Progenitor cell of endocrine pancreas (in vitro differentiated cells): ENCODE data around the gene POT1. TPM values are rescaled to one million over a fixed set of nuclear protein-coding genes. Genes with fewer than 3 reads are reported as not detected.

Experiments
- DNase-seq: peaks from one replicate; pipeline ENCODE4 v3.0.0; 2021; ENCODE audit warnings: low spot score; ENCODE audit not compliant: unreplicated experiment
- H3K27ac Mint-ChIP-seq: 2 replicates; pipeline ENCODE4 v1.8.0; 2021; ENCODE audit warnings: mild to moderate bottlenecking, moderate library complexity, mixed read lengths
- H3K27me3 Mint-ChIP-seq: 2 replicates; pipeline ENCODE4 v1.8.0; 2021; ENCODE audit warnings: mixed read lengths
- H3K36me3 Mint-ChIP-seq: 2 replicates; pipeline ENCODE4 v1.8.0; 2022; ENCODE audit warnings: mixed read lengths; ENCODE audit not compliant: insufficient read depth
- H3K4me1 Mint-ChIP-seq: 2 replicates; pipeline ENCODE4 v1.8.0; 2021; ENCODE audit warnings: low read depth, mixed read lengths
- H3K4me3 Mint-ChIP-seq: 2 replicates; pipeline ENCODE4 v1.8.0; 2021; ENCODE audit warnings: low read depth, mild to moderate bottlenecking, moderate library complexity, mixed read lengths
- H3K9me3 Mint-ChIP-seq: 2 replicates; pipeline ENCODE4 v1.8.0; 2021; ENCODE audit warnings: low read depth, mixed read lengths
- total RNA-seq: library from RNA; stranded (reverse); gene quantifications from 2 replicates; pipeline ENCODE4 v1.2.1, GENCODE V29; 2021
- TF ChIP-seq, protein P1 (sequence below): fragments of 200-600 bp; sonication (generic); IDR thresholded peaks from one replicate; pipeline ENCODE4 v1.5.0; 2021; ENCODE audit warnings: antibody characterized with exemption, mild to moderate bottlenecking; ENCODE audit not compliant: unreplicated experiment

The POT1 gene
- total RNA-seq, 1 donor from 2014 or later, result 25.9 TPM

DNA sequence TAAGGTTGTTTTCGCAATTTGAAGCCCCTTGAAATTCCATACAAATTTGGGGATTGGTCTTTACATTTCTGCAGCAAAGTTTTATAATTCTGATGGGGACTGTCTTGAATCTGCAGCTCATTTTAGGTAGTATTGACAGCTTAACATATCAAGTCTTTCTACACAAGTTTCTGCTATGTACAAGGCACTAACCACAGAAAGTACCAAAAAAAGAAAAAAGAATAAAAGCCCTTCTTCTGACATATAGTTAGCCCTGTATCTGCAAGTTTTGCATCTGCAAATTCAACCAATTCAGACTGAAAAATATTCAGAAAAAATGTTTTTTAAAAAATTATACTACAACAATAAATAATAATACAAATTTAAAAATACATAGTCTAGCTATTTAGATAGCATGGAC is 15.3 kb downstream of the POT1 start:
- H3K27ac Mint-ChIP-seq, result no peak overlapping the region
- no peak for DNase-seq
- H3K9me3 Mint-ChIP-seq, result no peaks in the 10 kb centered on the region
- H3K4me1 Mint-ChIP-seq, result peaks cover 21% of the 10 kb centered on the region
- H3K4me3 Mint-ChIP-seq, result no peak overlapping the region
- H3K27me3 Mint-ChIP-seq, result no peaks in the 10 kb centered on the region
- TF ChIP-seq, protein P1, sequence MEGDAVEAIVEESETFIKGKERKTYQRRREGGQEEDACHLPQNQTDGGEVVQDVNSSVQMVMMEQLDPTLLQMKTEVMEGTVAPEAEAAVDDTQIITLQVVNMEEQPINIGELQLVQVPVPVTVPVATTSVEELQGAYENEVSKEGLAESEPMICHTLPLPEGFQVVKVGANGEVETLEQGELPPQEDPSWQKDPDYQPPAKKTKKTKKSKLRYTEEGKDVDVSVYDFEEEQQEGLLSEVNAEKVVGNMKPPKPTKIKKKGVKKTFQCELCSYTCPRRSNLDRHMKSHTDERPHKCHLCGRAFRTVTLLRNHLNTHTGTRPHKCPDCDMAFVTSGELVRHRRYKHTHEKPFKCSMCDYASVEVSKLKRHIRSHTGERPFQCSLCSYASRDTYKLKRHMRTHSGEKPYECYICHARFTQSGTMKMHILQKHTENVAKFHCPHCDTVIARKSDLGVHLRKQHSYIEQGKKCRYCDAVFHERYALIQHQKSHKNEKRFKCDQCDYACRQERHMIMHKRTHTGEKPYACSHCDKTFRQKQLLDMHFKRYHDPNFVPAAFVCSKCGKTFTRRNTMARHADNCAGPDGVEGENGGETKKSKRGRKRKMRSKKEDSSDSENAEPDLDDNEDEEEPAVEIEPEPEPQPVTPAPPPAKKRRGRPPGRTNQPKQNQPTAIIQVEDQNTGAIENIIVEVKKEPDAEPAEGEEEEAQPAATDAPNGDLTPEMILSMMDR, result no peak
- peaks cover 5% of the 10 kb centered on the region for H3K36me3 Mint-ChIP-seq

DNA sequence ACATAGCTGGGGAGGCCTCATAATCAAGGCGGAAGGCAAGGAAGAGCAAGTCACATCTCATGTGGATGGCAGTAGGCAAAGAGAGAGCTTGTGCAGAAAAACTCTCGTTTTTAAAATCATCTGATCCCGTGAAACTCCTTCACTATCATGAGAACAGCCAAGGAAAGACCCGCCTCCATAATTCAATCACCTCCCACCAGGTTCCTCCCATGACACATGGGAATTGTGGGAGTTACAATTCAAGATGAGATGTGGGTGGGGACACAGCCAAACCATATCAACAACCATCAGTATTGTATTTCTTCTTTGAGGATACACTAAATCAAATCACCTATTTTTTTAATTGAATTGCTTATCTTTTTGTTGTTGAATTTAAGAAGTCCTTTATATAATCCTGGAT is 16.7 kb downstream of the POT1 start:
- DNase-seq, result no peak
- TF ChIP-seq, protein P1, result no peak
- Mint-ChIP-seq H3K4me1 (peaks cover 23% of the 10 kb centered on the region), H3K27me3 (no peaks in the 10 kb centered on the region), H3K4me3 (no peak overlapping the region), H3K36me3 (peaks cover 5% of the 10 kb centered on the region), H3K27ac (no peak overlapping the region), H3K9me3 (no peaks in the 10 kb centered on the region)

DNA sequence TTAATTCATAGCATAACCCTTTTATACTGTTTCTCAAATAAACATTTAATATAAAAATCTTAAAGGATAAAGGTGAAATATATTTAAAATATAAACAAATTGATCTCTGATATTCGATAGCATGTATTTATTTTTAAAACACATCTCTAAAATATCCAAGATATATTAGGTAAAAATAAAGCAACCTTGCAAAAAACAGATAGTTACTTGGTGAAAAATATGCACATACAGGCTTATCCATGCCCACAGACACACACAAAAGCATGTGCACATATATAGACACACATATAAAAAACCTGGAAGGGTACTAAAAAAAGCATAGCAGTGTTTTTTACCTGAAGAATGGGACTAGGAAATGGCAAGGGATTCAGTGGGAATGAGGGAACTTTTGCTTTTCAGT is 19.8 kb downstream of the POT1 start:
- Mint-ChIP-seq H3K9me3 (peaks cover 10% of the 10 kb centered on the region), H3K27ac (no peak overlapping the region), H3K4me3 (no peak overlapping the region), H3K4me1 (peaks cover 20% of the 10 kb centered on the region), H3K27me3 (no peaks in the 10 kb centered on the region), H3K36me3 (peaks cover 12% of the 10 kb centered on the region)
- TF ChIP-seq, protein P1, result no peak
- no peak for DNase-seq

DNA sequence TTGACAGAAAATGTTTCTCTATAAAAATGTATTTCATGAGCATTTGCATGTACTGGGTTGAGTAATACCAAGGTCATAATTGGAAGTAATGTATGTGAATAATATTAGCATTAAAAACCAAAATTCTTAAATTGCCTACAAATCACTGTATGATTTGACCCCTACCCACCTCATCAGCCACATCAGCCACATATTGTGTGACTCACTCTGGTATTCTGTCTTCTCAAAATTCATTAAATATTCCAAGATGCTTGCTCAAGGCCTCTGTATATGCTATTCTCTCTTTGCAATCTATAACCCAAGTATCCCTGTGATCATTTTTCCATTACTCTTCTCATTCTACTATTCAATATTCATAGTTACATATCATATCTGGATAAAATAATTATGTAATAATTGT is 21.4 kb downstream of the POT1 start:
- no peak for DNase-seq
- peaks cover 22% of the 10 kb centered on the region for H3K4me1 Mint-ChIP-seq
- H3K9me3 Mint-ChIP-seq, result peaks cover 14% of the 10 kb centered on the region
- H3K27ac Mint-ChIP-seq, result no peak overlapping the region
- no peaks in the 10 kb centered on the region for H3K27me3 Mint-ChIP-seq
- TF ChIP-seq, protein P1, result no peak
- H3K36me3 Mint-ChIP-seq, result peaks cover 16% of the 10 kb centered on the region
- no peak overlapping the region for H3K4me3 Mint-ChIP-seq

DNA sequence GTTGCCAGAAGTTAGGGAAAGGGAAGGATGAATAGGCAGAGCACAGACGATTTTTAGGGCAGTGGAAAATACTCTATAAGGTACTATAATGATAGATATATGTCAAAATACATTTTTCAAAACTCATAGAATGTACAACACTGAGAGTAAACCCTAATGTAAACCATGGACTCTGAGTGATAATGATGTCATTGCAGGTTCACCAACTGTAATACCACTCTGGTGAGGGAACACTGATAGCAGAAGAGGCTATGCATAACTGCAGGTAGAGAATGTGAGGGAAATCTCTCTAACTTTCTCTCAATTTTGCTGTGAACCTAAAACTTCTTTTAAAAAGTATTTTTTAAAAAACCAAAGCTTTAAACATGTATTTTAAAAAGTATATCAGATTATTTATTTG is 22.1 kb downstream of the POT1 start:
- H3K36me3 Mint-ChIP-seq, result peaks cover 17% of the 10 kb centered on the region
- peaks cover 19% of the 10 kb centered on the region for H3K9me3 Mint-ChIP-seq
- H3K27ac Mint-ChIP-seq, result no peak overlapping the region
- TF ChIP-seq, protein P1, result no peak
- H3K4me1 Mint-ChIP-seq, result peaks cover 22% of the 10 kb centered on the region
- no peak for DNase-seq
- H3K27me3 Mint-ChIP-seq, result no peaks in the 10 kb centered on the region
- H3K4me3 Mint-ChIP-seq, result no peak overlapping the region
